Smooth muscle cell (in vitro differentiated cells): Measurements from ENCODE around the gene PLEKHA5. TPM values are rescaled to one million over a fixed set of nuclear protein-coding genes. Genes with fewer than 3 reads are reported as not detected.

Experiments used
- DNase-seq: peaks from one replicate; lab custom pipeline; 2025; ENCODE audit not compliant: unreplicated experiment; lab: John Stamatoyannopoulos, UW
- H2AFZ ChIP-seq: fragments of 200-600 bp; sonication (generic); 2 replicates; pipeline ENCODE4 v1.6.0; 2016; ENCODE audit warnings: antibody characterized with exemption, low read depth, mild to moderate bottlenecking
- H3F3A ChIP-seq: fragments of 200-600 bp; sonication (generic); 2 replicates; pipeline ENCODE4 v1.6.0; 2017; ENCODE audit warnings: antibody characterized with exemption, low read depth
- H3K27ac ChIP-seq: fragments of 200-600 bp; sonication (generic); 2 replicates; pipeline ENCODE4 v1.5.1; 2016; ENCODE audit warnings: low read depth, mild to moderate bottlenecking
- H3K27me3 ChIP-seq: fragments of 200-600 bp; sonication (generic); 2 replicates; pipeline ENCODE4 v1.6.1; 2016; ENCODE audit warnings: low read depth, mild to moderate bottlenecking
- H3K36me3 ChIP-seq: fragments of 200-600 bp; sonication (generic); 2 replicates; pipeline ENCODE4 v1.5.1; 2016; ENCODE audit warnings: low read depth
- H3K4me1 ChIP-seq: fragments of 200-600 bp; sonication (generic); 2 replicates; pipeline ENCODE4 v1.5.1; 2016; ENCODE audit warnings: low read depth
- H3K4me2 ChIP-seq: fragments of 200-600 bp; sonication (generic); 2 replicates; pipeline ENCODE4 v1.6.0; 2016; ENCODE audit warnings: mild to moderate bottlenecking
- H3K4me3 ChIP-seq: fragments of 200-600 bp; sonication (generic); 2 replicates; pipeline ENCODE4 v1.5.1; 2016; ENCODE audit warnings: mild to moderate bottlenecking
- H3K79me2 ChIP-seq: fragments of 200-600 bp; sonication (generic); 2 replicates; pipeline ENCODE4 v1.6.0; 2016; ENCODE audit warnings: low read depth, mild to moderate bottlenecking
- H3K9ac ChIP-seq: fragments of 200-600 bp; sonication (generic); 2 replicates; pipeline ENCODE4 v1.6.0; 2016; ENCODE audit warnings: low read depth
- H3K9me3 ChIP-seq: fragments of 200-600 bp; sonication (generic); replicated peaks from 2 replicates; pipeline ENCODE4 v1.5.1; 2016; ENCODE audit warnings: low read depth
- H4K20me1 ChIP-seq: fragments of 200-600 bp; sonication (generic); 2 replicates; pipeline ENCODE4 v1.6.0; 2016; ENCODE audit warnings: low read depth
- WGBS: methylation state at CpG from one replicate; pipeline ENCODE4 v1.1.7; 2016; ENCODE audit warnings: low lambda C conversion rate; 5-methylcytosine and 5-hydroxymethylcytosine counted together
- polyA plus RNA-seq: library from polyadenylated mRNA; unstranded; fragments of >200 nt; fragmentation: Nextera tagmentation; extraction: Ambion mirVana; gene quantifications from 2 replicates; pipeline ENCODE4 v1.2.1, GENCODE V29; 2016
- total RNA-seq: library from RNA; depleted of rRNA; stranded (reverse); fragments of >200 nt; gene quantifications from 2 replicates; pipeline ENCODE4 v1.2.3, GENCODE V29; 2014
- TF ChIP-seq, protein P1 (sequence below): fragments of 200-600 bp; sonication (generic); IDR thresholded peaks from 2 replicates; pipeline ENCODE4 v1.5.1; 2017; ENCODE audit warnings: borderline replicate concordance, mild to moderate bottlenecking, antibody characterized with exemption; ENCODE audit not compliant: insufficient read depth, poor library complexity, severe bottlenecking

The PLEKHA5 gene
- total and polyA plus RNA-seq, 2 experiments from 2014 or later, result 21.4 to 43.1 TPM

DNA sequence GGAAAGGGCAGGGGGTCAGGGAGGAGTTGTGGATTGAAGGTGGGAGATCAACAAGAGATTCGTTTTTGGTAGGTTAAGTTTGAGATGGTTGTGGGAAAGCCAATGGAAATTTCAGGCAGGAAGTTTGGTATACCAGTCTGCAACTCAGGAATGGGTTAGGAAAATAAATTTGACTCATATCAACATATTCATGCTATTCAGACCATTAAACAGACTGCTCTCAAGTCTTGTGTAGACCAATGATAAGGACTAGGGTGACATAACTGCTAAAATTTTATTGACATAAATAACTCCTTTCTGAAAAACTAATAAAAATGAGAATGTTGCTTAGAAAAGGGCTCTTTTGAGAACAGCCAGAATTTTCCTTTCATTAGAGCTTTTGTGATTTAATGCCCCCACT, 60.0 kb downstream of the PLEKHA5 start:
- Histone ChIP-seq H3K4me2 (peak overlapping the region; percentile 71), H3K9me3 (no peaks in the 10 kb centered on the region), H3K27ac (peak overlapping the region; percentile 82), H4K20me1 (peaks cover 21% of the 10 kb centered on the region), H3K27me3 (no peaks in the 10 kb centered on the region), H3K79me2 (peaks cover 55% of the 10 kb centered on the region), H3K9ac (no peak overlapping the region), H3K4me3 (no peak overlapping the region), H3K4me1 (peaks cover 26% of the 10 kb centered on the region), H2AFZ (no peak overlapping the region), H3F3A (peaks cover 5% of the 10 kb centered on the region), H3K36me3 (no peaks in the 10 kb centered on the region)
- no peak for DNase-seq
- 81% methylated on average over 1 of the region's 1 CpG for WGBS
- TF ChIP-seq, protein P1, sequence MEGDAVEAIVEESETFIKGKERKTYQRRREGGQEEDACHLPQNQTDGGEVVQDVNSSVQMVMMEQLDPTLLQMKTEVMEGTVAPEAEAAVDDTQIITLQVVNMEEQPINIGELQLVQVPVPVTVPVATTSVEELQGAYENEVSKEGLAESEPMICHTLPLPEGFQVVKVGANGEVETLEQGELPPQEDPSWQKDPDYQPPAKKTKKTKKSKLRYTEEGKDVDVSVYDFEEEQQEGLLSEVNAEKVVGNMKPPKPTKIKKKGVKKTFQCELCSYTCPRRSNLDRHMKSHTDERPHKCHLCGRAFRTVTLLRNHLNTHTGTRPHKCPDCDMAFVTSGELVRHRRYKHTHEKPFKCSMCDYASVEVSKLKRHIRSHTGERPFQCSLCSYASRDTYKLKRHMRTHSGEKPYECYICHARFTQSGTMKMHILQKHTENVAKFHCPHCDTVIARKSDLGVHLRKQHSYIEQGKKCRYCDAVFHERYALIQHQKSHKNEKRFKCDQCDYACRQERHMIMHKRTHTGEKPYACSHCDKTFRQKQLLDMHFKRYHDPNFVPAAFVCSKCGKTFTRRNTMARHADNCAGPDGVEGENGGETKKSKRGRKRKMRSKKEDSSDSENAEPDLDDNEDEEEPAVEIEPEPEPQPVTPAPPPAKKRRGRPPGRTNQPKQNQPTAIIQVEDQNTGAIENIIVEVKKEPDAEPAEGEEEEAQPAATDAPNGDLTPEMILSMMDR, result no peak

DNA sequence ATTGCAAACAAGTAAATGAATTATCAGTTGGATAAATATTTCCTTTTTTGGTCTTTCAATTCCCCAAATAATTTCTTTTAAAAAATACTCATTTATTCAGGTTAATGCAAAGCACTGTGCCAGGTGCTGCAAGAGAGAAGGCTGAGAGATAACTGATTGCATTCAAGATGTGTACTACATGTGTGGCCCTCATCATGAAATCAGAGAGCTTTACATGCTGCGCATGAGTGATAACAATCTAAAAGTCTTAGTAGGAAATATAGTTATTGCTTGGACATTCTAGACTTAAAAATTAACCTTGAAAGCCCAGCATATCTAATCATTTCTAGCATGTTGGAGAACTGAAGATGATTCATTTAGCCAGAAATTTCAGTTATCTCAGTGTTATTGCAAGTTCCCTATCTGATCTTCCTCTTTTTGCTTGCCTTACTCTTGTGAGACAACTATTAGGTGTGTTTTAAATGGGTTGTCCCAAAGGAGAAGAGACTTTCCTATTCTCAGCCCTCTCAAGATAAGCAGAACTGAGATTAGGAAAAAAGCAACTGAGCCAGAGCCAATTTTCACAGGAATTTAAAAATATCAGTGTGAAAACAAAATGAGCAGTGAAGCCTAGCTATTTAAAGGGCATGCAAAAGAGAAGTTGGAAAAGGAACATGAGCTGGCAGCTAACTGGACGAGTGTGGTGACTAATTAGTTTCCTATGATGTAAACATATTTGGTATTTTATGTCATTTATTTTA, 60.9 kb downstream of the PLEKHA5 start:
- H2AFZ ChIP-seq, result no peak overlapping the region
- no peak for DNase-seq
- H3K9me3 ChIP-seq, result no peaks in the 10 kb centered on the region
- H3K79me2 ChIP-seq, result peaks cover 60% of the 10 kb centered on the region
- TF ChIP-seq, protein P1, result no peak
- 41% methylated on average over 2 of the region's 2 CpGs for WGBS
- H3K4me2 ChIP-seq, result peak overlapping the region; percentile 71
- peaks cover 5% of the 10 kb centered on the region for H3F3A ChIP-seq
- H3K36me3 ChIP-seq, result no peaks in the 10 kb centered on the region
- peaks cover 21% of the 10 kb centered on the region for H4K20me1 ChIP-seq
- no peak overlapping the region for H3K9ac ChIP-seq
- H3K4me3 ChIP-seq, result no peak overlapping the region
- peak overlapping the region; percentile 82 for H3K27ac ChIP-seq
- H3K27me3 ChIP-seq, result no peaks in the 10 kb centered on the region
- peaks cover 26% of the 10 kb centered on the region for H3K4me1 ChIP-seq

DNA sequence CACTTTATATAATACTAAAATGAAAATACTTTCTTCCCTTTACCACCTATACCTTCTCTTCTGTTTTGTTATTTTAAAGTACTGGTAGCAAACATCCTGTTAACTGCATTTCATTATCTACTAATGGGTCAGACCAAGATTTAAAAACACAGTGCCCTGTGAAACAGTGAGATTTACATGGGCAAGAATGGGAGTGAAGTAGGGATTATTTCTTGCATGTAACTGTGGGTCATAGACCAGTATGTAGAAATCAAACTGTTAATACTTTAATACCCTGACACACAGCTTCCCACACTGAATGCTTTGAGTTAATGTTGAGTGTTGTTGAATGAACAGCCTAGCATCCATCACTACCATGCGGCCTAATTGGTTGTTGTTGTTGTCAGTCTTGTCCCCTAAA, 61.6 kb downstream of the PLEKHA5 start:
- peak overlapping the region; percentile 71 for H3K4me2 ChIP-seq

More for the DNA sequence above, 61.6 kb downstream of the PLEKHA5 start:
- H2AFZ ChIP-seq, result no peak overlapping the region
- peaks cover 5% of the 10 kb centered on the region for H3F3A ChIP-seq
- peaks cover 65% of the 10 kb centered on the region for H3K79me2 ChIP-seq
- no peaks in the 10 kb centered on the region for H3K9me3 ChIP-seq
- no peaks in the 10 kb centered on the region for H3K27me3 ChIP-seq
- no peak overlapping the region for H3K4me3 ChIP-seq
- peaks cover 26% of the 10 kb centered on the region for H3K4me1 ChIP-seq
- TF ChIP-seq, protein P1, result no peak
- H4K20me1 ChIP-seq, result peaks cover 21% of the 10 kb centered on the region
- no peak for DNase-seq
- 88% methylated on average over 1 of the region's 1 CpG for WGBS
- peak overlapping the region; percentile 82 for H3K27ac ChIP-seq
- no peaks in the 10 kb centered on the region for H3K36me3 ChIP-seq
- H3K9ac ChIP-seq, result peak overlapping the region; percentile 17
